A549 (cell line): Measurements from ENCODE around the gene CLASP1. TPM values are rescaled to one million over a fixed set of nuclear protein-coding genes. Genes with fewer than 3 reads are reported as not detected.

ENCODE experiments used
- ATAC-seq, 2 experiments: fragments of 200-7000 bp in 1 of 2; fragments of >200 bp in 1 of 2; cut with Nextera tagmentation in 1 of 2; cut with Tn5 transposase in 1 of 2; 3 replicates each; pipeline versions ENCODE4 v1.8.0 to v1.9.1; 2018 to 2020; ENCODE audit warnings: mild to moderate bottlenecking in 1 of 2, moderate library complexity in 1 of 2
- CTCF ChIA-PET: fragments of 300-600 bp; sonication (Branson Sonifier 250); formaldehyde crosslinking; extraction: SDS; loops from one replicate; lab custom pipeline; 2021; ENCODE audit warnings: antibody characterized with exemption, inconsistent platforms; lab: Yijun Ruan, JAX
- POLR2A ChIA-PET: fragments of 350-600 bp; formaldehyde crosslinking; extraction: SDS; loops from one replicate; lab custom pipeline; 2021; ENCODE audit warnings: antibody characterized with exemption, inconsistent platforms; lab: Yijun Ruan, JAX
- DNase-seq, 2 experiments: peaks; one replicate each; pipeline versions ENCODE4 v3.0.0 to v3.0.0-alpha.2; 2011 to 2016; ENCODE audit warnings: low read depth in 1 of 2, low spot score in 1 of 2
- FAIRE-seq: peaks from 2 replicates; lab custom pipeline; 2011; peaks lifted over from hg19 to GRCh38; lab: Jason Lieb, UNC
- H3K27ac ChIP-seq, 2 experiments: fragments of >200 bp; sonication (Bioruptor Twin); formaldehyde crosslinking; 3 replicates each; pipeline ENCODE4 v1.5.1; 2016 to 2017
- H3K4me1 ChIP-seq: fragments of >200 bp; sonication (Bioruptor Twin); formaldehyde crosslinking; 3 replicates; pipeline ENCODE4 v1.6.1; 2016
- H3K4me2 ChIP-seq: fragments of >200 bp; sonication (Bioruptor Twin); formaldehyde crosslinking; 3 replicates; pipeline ENCODE4 v1.6.1; 2016
- H3K4me3 ChIP-seq: fragments of >200 bp; sonication (Bioruptor Twin); formaldehyde crosslinking; 3 replicates; pipeline ENCODE4 v1.5.1; 2016
- H3K9me3 ChIP-seq: fragments of >200 bp; sonication (Bioruptor Twin); formaldehyde crosslinking; 3 replicates; pipeline ENCODE4 v1.6.1; 2016
- BCL3 ChIP-seq: fragments of >200 bp; sonication (Bioruptor Twin); formaldehyde crosslinking; IDR thresholded peaks from 3 replicates; pipeline ENCODE4 v1.6.1; 2016
- BHLHE40 ChIP-seq: IDR thresholded peaks from 2 replicates; pipeline ENCODE4 v1.6.1; 2012; ENCODE audit warnings: low read depth, low read length, inconsistent platforms
- CEBPB ChIP-seq, 2 experiments: fragments of >200 bp in 1 of 2; sonication (Bioruptor Twin) in 1 of 2; formaldehyde crosslinking in 1 of 2; IDR thresholded peaks; 2 replicates each; pipeline ENCODE4 v1.6.1; 2012 to 2016
- EHF ChIP-seq: fragments of 250-450 bp; sonication (Bioruptor Pico); IDR thresholded peaks from 2 replicates; pipeline ENCODE4 v1.5.0; 2020; ENCODE audit warnings: mild to moderate bottlenecking
- EHMT2 ChIP-seq: fragments of 200-600 bp; sonication (generic); IDR thresholded peaks from 2 replicates; pipeline ENCODE4 v1.6.1; 2016; ENCODE audit warnings: antibody characterized with exemption, low read depth, mild to moderate bottlenecking, moderate library complexity
- EP300 ChIP-seq, 2 experiments: fragments of >200 bp; sonication (Bioruptor Twin); formaldehyde crosslinking; IDR thresholded peaks; 2 replicates in 1 of 2; 3 replicates in 1 of 2; pipeline ENCODE4 v1.6.1; 2016 to 2017
- FOSB ChIP-seq: fragments of 250-450 bp; sonication (Bioruptor Pico); IDR thresholded peaks from 2 replicates; pipeline ENCODE4 v1.5.0; 2020; ENCODE audit warnings: mild to moderate bottlenecking, moderate library complexity
- FOSL2 ChIP-seq, 2 experiments: fragments of 450-650 bp in 1 of 2; fragments of >200 bp in 1 of 2; sonication (Bioruptor Twin) in 1 of 2; formaldehyde crosslinking; IDR thresholded peaks; 2 replicates each; pipeline versions ENCODE4 v1.5.0 to v1.6.1; 2016 to 2020; ENCODE audit warnings: mild to moderate bottlenecking in 1 of 2, moderate library complexity in 1 of 2
- HDAC2 ChIP-seq: fragments of 200-600 bp; sonication (generic); IDR thresholded peaks from 2 replicates; pipeline ENCODE4 v1.6.1; 2016
- HOXA7 ChIP-seq: fragments of 250-450 bp; sonication (Bioruptor Pico); IDR thresholded peaks from 2 replicates; pipeline ENCODE4 v1.5.0; 2020; ENCODE audit warnings: mild to moderate bottlenecking, moderate library complexity
- HOXB13 ChIP-seq: fragments of 250-450 bp; sonication (Bioruptor Pico); IDR thresholded peaks from 2 replicates; pipeline ENCODE4 v1.5.0; 2020; ENCODE audit warnings: low read depth, mild to moderate bottlenecking, moderate library complexity
- HOXB5 ChIP-seq: fragments of 250-450 bp; sonication (Bioruptor Pico); IDR thresholded peaks from 2 replicates; pipeline ENCODE4 v1.5.0; 2020; ENCODE audit warnings: mild to moderate bottlenecking, moderate library complexity
- JUN ChIP-seq, 2 experiments: fragments of >200 bp; sonication (Bioruptor Twin); formaldehyde crosslinking; IDR thresholded peaks; 2 replicates in 1 of 2; 3 replicates in 1 of 2; pipeline ENCODE4 v1.6.1; 2016 to 2017
- MAZ ChIP-seq: fragments of 150-350 bp; IDR thresholded peaks from 2 replicates; pipeline ENCODE4 v1.6.1; 2014; ENCODE audit warnings: antibody characterized with exemption, low read depth, low read length, borderline replicate concordance
- NR3C1 ChIP-seq: fragments of >200 bp; sonication (Bioruptor Twin); formaldehyde crosslinking; IDR thresholded peaks from 3 replicates; pipeline ENCODE4 v1.6.1; 2017
- PBX3 ChIP-seq: IDR thresholded peaks from 2 replicates; pipeline ENCODE4 v1.6.1; 2012
- PHF8 ChIP-seq: fragments of 200-600 bp; sonication (generic); IDR thresholded peaks from 2 replicates; pipeline ENCODE4 v1.6.1; 2016; ENCODE audit warnings: low read depth, mild to moderate bottlenecking, antibody characterized with exemption, moderate library complexity, borderline replicate concordance
- POLR2AphosphoS2 ChIP-seq: conservative IDR thresholded peaks from 2 replicates; pipeline ENCODE4 v1.6.1; 2012; ENCODE audit warnings: low read length, improper control_type of control experiment, inconsistent platforms
- RCOR1 ChIP-seq: fragments of 150-350 bp; IDR thresholded peaks from 2 replicates; pipeline ENCODE4 v1.6.1; 2014; ENCODE audit warnings: antibody characterized with exemption, low read length, low read depth
- RNF2 ChIP-seq: fragments of 200-600 bp; sonication (generic); IDR thresholded peaks from 2 replicates; pipeline ENCODE4 v1.6.1; 2016; ENCODE audit warnings: low read depth, mild to moderate bottlenecking, antibody characterized with exemption, moderate library complexity, borderline replicate concordance
- SMC3 ChIP-seq: fragments of >200 bp; sonication (Bioruptor Twin); formaldehyde crosslinking; IDR thresholded peaks from 3 replicates; pipeline ENCODE4 v1.6.1; 2018; ENCODE audit warnings: inconsistent platforms
- TFCP2L1 ChIP-seq: fragments of 250-450 bp; sonication (Bioruptor Pico); IDR thresholded peaks from 2 replicates; pipeline ENCODE4 v1.5.0; 2021; ENCODE audit warnings: mild to moderate bottlenecking
- ZNF302 ChIP-seq: fragments of 250-450 bp; sonication (Bioruptor Pico); IDR thresholded peaks from 2 replicates; pipeline ENCODE4 v1.9.0; 2021; ENCODE audit warnings: inconsistent platforms, mild to moderate bottlenecking, moderate library complexity
- ZSCAN20 ChIP-seq: fragments of 250-450 bp; sonication (Bioruptor Pico); IDR thresholded peaks from 2 replicates; pipeline ENCODE4 v1.8.0; 2022; ENCODE audit warnings: mild to moderate bottlenecking, moderate library complexity
- WGBS: methylation state at CpG from one replicate; pipeline ENCODE4 v1.1.6; 2017; ENCODE audit errors: missing lambda C conversion rate; 5-methylcytosine and 5-hydroxymethylcytosine counted together
- polyA plus RNA-seq, 4 experiments: library from polyadenylated mRNA; depleted of rRNA in 3 of 4; stranded (reverse); fragments of >200 nt; fragmentation: RNase III in 1 of 4; extraction: RNeasy Plus Mini Kit Qiagen cat#74134 plus additional on column Dnase treatment in 1 of 4; gene quantifications; 2 replicates in 3 of 4; 3 replicates in 1 of 4; pipeline ENCODE4 v1.2.3, GENCODE V29; 2011 to 2017
- TF ChIP-seq, protein P1 (sequence below): fragments of 450-650 bp; IDR thresholded peaks from 2 replicates; pipeline ENCODE4 v1.6.1; 2014; ENCODE audit warnings: antibody characterized with exemption
- TF ChIP-seq, protein P2 (sequence below): fragments of 150-350 bp; IDR thresholded peaks from 2 replicates; pipeline ENCODE4 v1.6.1; 2014; ENCODE audit warnings: low read depth, mild to moderate bottlenecking, low read length

Gene CLASP1
- polyA plus RNA-seq, 2 of the 4 experiments (the other 2 are of a cell fraction): 11.7 to 15.8 TPM

GRCh38 chr2:121431214-121431613 is 218.0 kb downstream of the CLASP1 start:
- H3K4me1 ChIP-seq: no peaks in the 10 kb centered on the region
- POLR2A ChIA-PET: interaction anchor here (0.6 to 0.7 kb wide), 2 partner anchors 11 to 17 kb away, joined by 3 read pairs; no protein-coding TSS in a partner anchor
- no peak for TF ChIP-seq HOXA7 (CRISPR knock-in tag)
- TF ChIP-seq RCOR1: no peak
- TF ChIP-seq HOXB13 (CRISPR knock-in tag): no peak
- no peak for TF ChIP-seq FOSL2 (IDR thresholded peaks at IDR 0.05)
- no peak for TF ChIP-seq FOSL2 (CRISPR knock-in tag; IDR thresholded peaks at IDR 0.05)
- TF ChIP-seq, protein P1, sequence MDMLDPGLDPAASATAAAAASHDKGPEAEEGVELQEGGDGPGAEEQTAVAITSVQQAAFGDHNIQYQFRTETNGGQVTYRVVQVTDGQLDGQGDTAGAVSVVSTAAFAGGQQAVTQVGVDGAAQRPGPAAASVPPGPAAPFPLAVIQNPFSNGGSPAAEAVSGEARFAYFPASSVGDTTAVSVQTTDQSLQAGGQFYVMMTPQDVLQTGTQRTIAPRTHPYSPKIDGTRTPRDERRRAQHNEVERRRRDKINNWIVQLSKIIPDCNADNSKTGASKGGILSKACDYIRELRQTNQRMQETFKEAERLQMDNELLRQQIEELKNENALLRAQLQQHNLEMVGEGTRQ: no peak
- TF ChIP-seq CEBPB (IDR thresholded peaks at IDR 0.05): no peak
- no peak for TF ChIP-seq RNF2
- TF ChIP-seq MAZ: no peak
- TF ChIP-seq FOSB (CRISPR knock-in tag): no peak
- no peak for TF ChIP-seq BHLHE40
- no peak for TF ChIP-seq SMC3
- TF ChIP-seq JUN (IDR thresholded peaks at IDR 0.05): no peak
- no peak for TF ChIP-seq EHF (CRISPR knock-in tag)
- TF ChIP-seq EHMT2: no peak
- TF ChIP-seq, all 56 proteins: peak for 0
- FAIRE-seq: no peak
- no peak for ATAC-seq
- WGBS: 85% methylated on average over 1 of the region's 1 CpG
- H3K9me3 ChIP-seq: no peaks in the 10 kb centered on the region
- H3K27ac ChIP-seq: no peak overlapping the region
- no peak overlapping the region for H3K4me2 ChIP-seq
- CTCF ChIA-PET: interaction anchor here (0.6 kb wide), 1 partner anchor 50 kb away, joined by 4 read pairs; no protein-coding TSS in a partner anchor
- H3K4me3 ChIP-seq: no peak overlapping the region
- no peak for DNase-seq

DNA sequence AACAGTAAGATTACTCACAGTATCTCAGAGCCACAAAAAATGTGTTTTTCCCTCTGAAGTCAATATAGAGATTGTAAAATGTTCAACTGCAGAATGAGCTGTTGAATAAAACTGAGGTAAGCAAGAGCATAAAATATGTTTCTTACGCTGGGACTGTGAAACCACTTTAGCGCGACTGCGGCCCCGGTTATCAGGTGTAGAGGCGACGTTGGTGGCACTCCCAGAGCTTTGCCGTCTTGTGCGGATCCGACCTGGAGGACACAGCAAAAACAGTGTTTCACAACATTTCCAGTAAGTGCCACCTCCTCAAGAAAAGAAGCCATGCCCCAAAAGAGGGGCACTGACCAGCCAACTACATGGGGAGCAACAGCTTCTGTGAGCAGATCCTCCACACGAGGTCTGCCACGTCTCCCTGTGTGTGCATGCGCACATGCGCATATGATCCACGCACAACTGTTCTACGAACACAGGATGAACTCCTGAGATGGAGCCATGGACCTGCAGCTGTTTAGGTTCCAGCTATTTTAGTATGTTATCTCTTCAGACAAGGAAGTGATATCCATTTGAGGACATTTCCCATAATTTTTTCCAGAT is 219.2 kb downstream of the CLASP1 start:
- no peaks in the 10 kb centered on the region for H3K4me1 ChIP-seq
- TF ChIP-seq HOXB5 (CRISPR knock-in tag) (no peak), PBX3 (no peak), TFCP2L1 (no peak)
- TF ChIP-seq, protein P1: no peak
- TF ChIP-seq, all 56 proteins: peak for 0
- Histone ChIP-seq H3K4me2 (no peak overlapping the region), H3K9me3 (no peaks in the 10 kb centered on the region), H3K4me3 (no peak overlapping the region), H3K27ac (no peak overlapping the region)
- POLR2A ChIA-PET: no interaction called here
- CTCF ChIA-PET: interaction anchor here (1.7 kb wide), 1 partner anchor 39 kb away, joined by 3 read pairs; no protein-coding TSS in a partner anchor
- 94% methylated on average over 16 of the region's 16 CpGs for WGBS
- no peak for ATAC-seq
- no peak for FAIRE-seq
- DNase-seq: no peak

GRCh38 chr2:121429119-121429903 is 220.0 kb downstream of the CLASP1 start:
- H3K4me3 ChIP-seq: no peak overlapping the region
- 92% methylated on average over 8 of the region's 8 CpGs for WGBS
- no peaks in the 10 kb centered on the region for H3K9me3 ChIP-seq
- POLR2A ChIA-PET: no interaction called here
- CTCF ChIA-PET: interaction anchor here (1.7 kb wide), 1 partner anchor 39 kb away, joined by 3 read pairs; no protein-coding TSS in a partner anchor
- no peak overlapping the region for H3K27ac ChIP-seq
- DNase-seq (no peak), ATAC-seq (no peak; a peak in 1 of 6 replicates), FAIRE-seq (no peak)
- no peak overlapping the region for H3K4me2 ChIP-seq
- H3K4me1 ChIP-seq: no peaks in the 10 kb centered on the region
- no peak for TF ChIP-seq HOXB5 (CRISPR knock-in tag)
- TF ChIP-seq ZNF302: no peak
- TF ChIP-seq HDAC2: no peak
- no peak for TF ChIP-seq BCL3
- TF ChIP-seq POLR2AphosphoS2: no peak
- TF ChIP-seq, protein P2, sequence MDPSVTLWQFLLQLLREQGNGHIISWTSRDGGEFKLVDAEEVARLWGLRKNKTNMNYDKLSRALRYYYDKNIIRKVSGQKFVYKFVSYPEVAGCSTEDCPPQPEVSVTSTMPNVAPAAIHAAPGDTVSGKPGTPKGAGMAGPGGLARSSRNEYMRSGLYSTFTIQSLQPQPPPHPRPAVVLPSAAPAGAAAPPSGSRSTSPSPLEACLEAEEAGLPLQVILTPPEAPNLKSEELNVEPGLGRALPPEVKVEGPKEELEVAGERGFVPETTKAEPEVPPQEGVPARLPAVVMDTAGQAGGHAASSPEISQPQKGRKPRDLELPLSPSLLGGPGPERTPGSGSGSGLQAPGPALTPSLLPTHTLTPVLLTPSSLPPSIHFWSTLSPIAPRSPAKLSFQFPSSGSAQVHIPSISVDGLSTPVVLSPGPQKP: no peak
- TF ChIP-seq SMC3: no peak
- TF ChIP-seq EP300 (IDR thresholded peaks at IDR 0.05): no peak
- TF ChIP-seq BHLHE40: no peak
- no peak for TF ChIP-seq NR3C1
- no peak for TF ChIP-seq EHMT2
- TF ChIP-seq ZSCAN20 (CRISPR knock-in tag): no peak
- no peak for TF ChIP-seq TFCP2L1
- TF ChIP-seq PHF8: no peak
